Upper lobe of left lung (tissue), 4 donors: ENCODE measurements around the gene IGFLR1.

Experiments used
- POLR2AphosphoS5 ChIP-seq, 2 donors: sonication (generic); formaldehyde crosslinking; IDR thresholded peaks; one replicate each; pipeline ENCODE4 v1.5.1; 2017; ENCODE audit warnings: antibody characterized with exemption in 2 of 2
- TF ChIP-seq, protein P1 (sequence below), 6 experiments: fragments of 450-650 bp in 4 of 6; fragments of 200-600 bp in 2 of 6; sonication (generic) in 2 of 6; IDR thresholded peaks; one replicate each; pipeline ENCODE4 v1.5.1; 2016 to 2019; ENCODE audit warnings: antibody characterized with exemption in 6 of 6

DNA sequence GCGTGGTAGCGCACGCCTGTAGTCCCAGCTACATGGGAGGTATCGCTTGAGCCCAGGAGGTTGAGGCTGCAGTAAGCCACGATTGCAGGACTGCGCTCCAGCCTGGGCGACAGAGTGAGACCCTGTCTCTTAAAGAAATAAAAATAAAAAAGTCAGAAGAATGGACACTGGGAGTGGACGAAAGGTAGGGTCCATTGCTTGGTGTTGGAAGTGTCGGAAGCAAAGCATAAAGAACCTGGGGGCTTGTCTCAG lies 32.7 kb upstream of the IGFLR1 start:
- TF ChIP-seq POLR2AphosphoS5 (IDR thresholded peaks at IDR 0.05) = no peak
- TF ChIP-seq, protein P1, sequence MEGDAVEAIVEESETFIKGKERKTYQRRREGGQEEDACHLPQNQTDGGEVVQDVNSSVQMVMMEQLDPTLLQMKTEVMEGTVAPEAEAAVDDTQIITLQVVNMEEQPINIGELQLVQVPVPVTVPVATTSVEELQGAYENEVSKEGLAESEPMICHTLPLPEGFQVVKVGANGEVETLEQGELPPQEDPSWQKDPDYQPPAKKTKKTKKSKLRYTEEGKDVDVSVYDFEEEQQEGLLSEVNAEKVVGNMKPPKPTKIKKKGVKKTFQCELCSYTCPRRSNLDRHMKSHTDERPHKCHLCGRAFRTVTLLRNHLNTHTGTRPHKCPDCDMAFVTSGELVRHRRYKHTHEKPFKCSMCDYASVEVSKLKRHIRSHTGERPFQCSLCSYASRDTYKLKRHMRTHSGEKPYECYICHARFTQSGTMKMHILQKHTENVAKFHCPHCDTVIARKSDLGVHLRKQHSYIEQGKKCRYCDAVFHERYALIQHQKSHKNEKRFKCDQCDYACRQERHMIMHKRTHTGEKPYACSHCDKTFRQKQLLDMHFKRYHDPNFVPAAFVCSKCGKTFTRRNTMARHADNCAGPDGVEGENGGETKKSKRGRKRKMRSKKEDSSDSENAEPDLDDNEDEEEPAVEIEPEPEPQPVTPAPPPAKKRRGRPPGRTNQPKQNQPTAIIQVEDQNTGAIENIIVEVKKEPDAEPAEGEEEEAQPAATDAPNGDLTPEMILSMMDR (IDR thresholded peaks at IDR 0.05) = no peak
